Measurements from ENCODE around the gene CTNNA3. TPM values are rescaled to one million over a fixed set of nuclear protein-coding genes. Genes with fewer than 3 reads are reported as not detected.
A peak's percentile ranks its signal among the peaks of the same experiment; 100 is the strongest.

CTNNA3 gene
- total RNA-seq, 1 experiment from 2014 or later: not detected

GRCh38 chr10:66958466-66958865 is 737.5 kb downstream of the CTNNA3 start:
- no peak for DNase-seq
- H3K4me1 ChIP-seq (ENCODE audit: low read length): peaks cover 17% of the 10 kb centered on the region
- no peak overlapping the region for H3K4me2 ChIP-seq (ENCODE audit: low read depth, low read length, poor library complexity, severe bottlenecking)
- H3K4me3 ChIP-seq (ENCODE audit: low read length): no peak overlapping the region
- no peak overlapping the region for H3K27ac ChIP-seq (ENCODE audit: low read length)
- H3K79me2 ChIP-seq (ENCODE audit: low read length): no peaks in the 10 kb centered on the region
- 0 out of 2 replicates have a peak overlapping the region, but pooled peaks have one; percentile 41 for H2AFZ ChIP-seq (ENCODE audit: low read length)
- no peaks in the 10 kb centered on the region for H3K27me3 ChIP-seq (ENCODE audit: low read length)
- no peak overlapping the region for H3K9ac ChIP-seq (ENCODE audit: low read length)
- no peaks in the 10 kb centered on the region for H4K20me1 ChIP-seq (ENCODE audit: insufficient read depth, low read depth, low read length)
- no peaks in the 10 kb centered on the region for H3K9me3 ChIP-seq (ENCODE audit: low read length)
- H3K36me3 ChIP-seq (ENCODE audit: insufficient read depth, low read length): no peaks in the 10 kb centered on the region
- H3K9me2 ChIP-seq (replicated peaks; ENCODE audit: insufficient read depth, low read length): no peaks in the 10 kb centered on the region

GRCh38 chr10:66951896-66952295 is 744.1 kb downstream of the CTNNA3 start:
- H3K79me2 ChIP-seq (ENCODE audit: low read length): no peaks in the 10 kb centered on the region
- H3K27ac ChIP-seq (ENCODE audit: low read length): no peak overlapping the region
- peaks cover 12% of the 10 kb centered on the region for H3K4me1 ChIP-seq (ENCODE audit: low read length)
- no peaks in the 10 kb centered on the region for H4K20me1 ChIP-seq (ENCODE audit: insufficient read depth, low read depth, low read length)
- H2AFZ ChIP-seq (ENCODE audit: low read length): no peak overlapping the region
- H3K36me3 ChIP-seq (ENCODE audit: insufficient read depth, low read length): no peaks in the 10 kb centered on the region
- no peak overlapping the region for H3K4me3 ChIP-seq (ENCODE audit: low read length)
- H3K27me3 ChIP-seq (ENCODE audit: low read length): no peaks in the 10 kb centered on the region
- DNase-seq: no peak
- no peak overlapping the region for H3K4me2 ChIP-seq (ENCODE audit: low read depth, low read length, poor library complexity, severe bottlenecking)
- no peaks in the 10 kb centered on the region for H3K9me2 ChIP-seq (replicated peaks; ENCODE audit: insufficient read depth, low read length)
- H3K9ac ChIP-seq (ENCODE audit: low read length): no peak overlapping the region
- no peaks in the 10 kb centered on the region for H3K9me3 ChIP-seq (ENCODE audit: low read length)

DNA sequence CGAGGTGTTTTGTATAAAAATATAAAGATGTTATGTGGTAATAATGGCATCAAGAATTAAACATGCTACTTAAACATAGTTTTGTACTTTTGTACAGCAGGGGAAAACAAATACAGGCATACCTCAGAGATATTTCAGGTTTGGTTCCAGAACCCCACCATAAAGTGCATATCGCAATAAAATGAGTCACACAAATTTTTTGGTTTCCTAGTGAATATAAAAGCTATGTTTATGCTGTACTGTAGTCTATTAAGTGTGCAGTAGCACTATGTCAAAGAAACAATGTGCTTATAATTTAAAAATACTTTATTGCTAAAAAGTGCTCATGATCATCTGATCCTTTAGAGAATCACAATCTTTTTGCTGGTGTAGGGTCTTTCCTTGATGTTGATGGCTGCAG is 752.4 kb downstream of the CTNNA3 start:
- no peak overlapping the region for H3K4me3 ChIP-seq (ENCODE audit: low read length)
- no peak for DNase-seq
- no peaks in the 10 kb centered on the region for H3K36me3 ChIP-seq (ENCODE audit: insufficient read depth, low read length)
- H4K20me1 ChIP-seq (ENCODE audit: insufficient read depth, low read depth, low read length): no peaks in the 10 kb centered on the region
- no peak overlapping the region for H2AFZ ChIP-seq (ENCODE audit: low read length)
- no peak overlapping the region for H3K4me2 ChIP-seq (ENCODE audit: low read depth, low read length, poor library complexity, severe bottlenecking)
- H3K9me2 ChIP-seq (replicated peaks; ENCODE audit: insufficient read depth, low read length): no peaks in the 10 kb centered on the region
- H3K27me3 ChIP-seq (ENCODE audit: low read length): no peaks in the 10 kb centered on the region
- no peaks in the 10 kb centered on the region for H3K9me3 ChIP-seq (ENCODE audit: low read length)
- H3K79me2 ChIP-seq (ENCODE audit: low read length): no peaks in the 10 kb centered on the region
- no peak overlapping the region for H3K27ac ChIP-seq (ENCODE audit: low read length)
- no peak overlapping the region for H3K9ac ChIP-seq (ENCODE audit: low read length)
- peaks cover 24% of the 10 kb centered on the region for H3K4me1 ChIP-seq (ENCODE audit: low read length)

DNA sequence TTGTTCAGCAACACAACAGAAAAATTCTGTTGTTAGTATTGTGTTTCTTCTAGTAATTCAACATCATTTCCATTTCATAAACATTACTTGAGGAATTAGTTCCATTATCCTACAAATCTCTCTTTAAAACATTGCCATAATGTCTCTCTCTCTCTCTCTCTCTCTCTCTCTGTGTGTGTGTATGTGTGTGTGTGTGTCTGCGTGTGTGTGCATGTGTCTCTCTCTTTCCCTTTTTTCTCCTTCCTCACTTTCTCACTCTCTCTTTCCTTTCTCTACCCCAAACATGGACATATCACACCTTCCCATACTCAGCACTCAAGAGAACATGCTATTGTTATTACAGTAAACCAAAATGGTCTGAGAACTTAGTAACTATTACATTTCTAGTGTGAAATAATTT is 753.6 kb downstream of the CTNNA3 start:
- no peaks in the 10 kb centered on the region for H3K36me3 ChIP-seq (ENCODE audit: insufficient read depth, low read length)
- H3K9me3 ChIP-seq (ENCODE audit: low read length): no peaks in the 10 kb centered on the region
- no peak overlapping the region for H3K27ac ChIP-seq (ENCODE audit: low read length)
- no peaks in the 10 kb centered on the region for H3K79me2 ChIP-seq (ENCODE audit: low read length)
- H3K4me2 ChIP-seq (ENCODE audit: low read depth, low read length, poor library complexity, severe bottlenecking): no peak overlapping the region
- no peaks in the 10 kb centered on the region for H3K27me3 ChIP-seq (ENCODE audit: low read length)
- no peaks in the 10 kb centered on the region for H4K20me1 ChIP-seq (ENCODE audit: insufficient read depth, low read depth, low read length)
- H3K9me2 ChIP-seq (replicated peaks; ENCODE audit: insufficient read depth, low read length): no peaks in the 10 kb centered on the region
- no peak overlapping the region for H2AFZ ChIP-seq (ENCODE audit: low read length)
- H3K4me3 ChIP-seq (ENCODE audit: low read length): no peak overlapping the region
- DNase-seq: no peak
- no peak overlapping the region for H3K9ac ChIP-seq (ENCODE audit: low read length)
- peaks cover 24% of the 10 kb centered on the region for H3K4me1 ChIP-seq (ENCODE audit: low read length)

- Histone ChIP-seq H3K9ac (ENCODE audit: low read length) (no peak overlapping the region), H2AFZ (ENCODE audit: low read length) (no peak overlapping the region), H3K4me1 (ENCODE audit: low read length) (peaks cover 24% of the 10 kb centered on the region), H3K79me2 (ENCODE audit: low read length) (no peaks in the 10 kb centered on the region), H3K9me2 (replicated peaks; ENCODE audit: insufficient read depth, low read length) (no peaks in the 10 kb centered on the region), H3K9me3 (ENCODE audit: low read length) (no peaks in the 10 kb centered on the region), H3K4me3 (ENCODE audit: low read length) (no peak overlapping the region), H4K20me1 (ENCODE audit: insufficient read depth, low read depth, low read length) (no peaks in the 10 kb centered on the region), H3K27ac (ENCODE audit: low read length) (peak overlapping the region; percentile 68; the same call in 1 of the 2 replicates), H3K27me3 (ENCODE audit: low read length) (no peaks in the 10 kb centered on the region), H3K4me2 (ENCODE audit: low read depth, low read length, poor library complexity, severe bottlenecking) (peak overlapping the region; percentile 48), H3K36me3 (ENCODE audit: insufficient read depth, low read length) (no peaks in the 10 kb centered on the region)
- DNase-seq: peak; percentile 49
Observed at GRCh38 chr10:66941491-66941890, 754.5 kb downstream of the CTNNA3 start.

- Histone ChIP-seq H3K4me3 (ENCODE audit: low read length) (no peak overlapping the region), H3K9me3 (ENCODE audit: low read length) (no peaks in the 10 kb centered on the region), H3K27ac (ENCODE audit: low read length) (peak overlapping the region; percentile 68), H4K20me1 (ENCODE audit: insufficient read depth, low read depth, low read length) (no peaks in the 10 kb centered on the region), H3K4me2 (ENCODE audit: low read depth, low read length, poor library complexity, severe bottlenecking) (peak overlapping the region; percentile 48), H3K9ac (ENCODE audit: low read length) (no peak overlapping the region), H2AFZ (ENCODE audit: low read length) (peak overlapping the region; percentile 55; the same call in 1 of the 2 replicates), H3K36me3 (ENCODE audit: insufficient read depth, low read length) (no peaks in the 10 kb centered on the region), H3K9me2 (replicated peaks; ENCODE audit: insufficient read depth, low read length) (no peaks in the 10 kb centered on the region), H3K79me2 (ENCODE audit: low read length) (no peaks in the 10 kb centered on the region), H3K27me3 (ENCODE audit: low read length) (no peaks in the 10 kb centered on the region), H3K4me1 (ENCODE audit: low read length) (peaks cover 24% of the 10 kb centered on the region)
- no peak for DNase-seq
Observed at GRCh38 chr10:66940965-66941364, 755.0 kb downstream of the CTNNA3 start.

DNA sequence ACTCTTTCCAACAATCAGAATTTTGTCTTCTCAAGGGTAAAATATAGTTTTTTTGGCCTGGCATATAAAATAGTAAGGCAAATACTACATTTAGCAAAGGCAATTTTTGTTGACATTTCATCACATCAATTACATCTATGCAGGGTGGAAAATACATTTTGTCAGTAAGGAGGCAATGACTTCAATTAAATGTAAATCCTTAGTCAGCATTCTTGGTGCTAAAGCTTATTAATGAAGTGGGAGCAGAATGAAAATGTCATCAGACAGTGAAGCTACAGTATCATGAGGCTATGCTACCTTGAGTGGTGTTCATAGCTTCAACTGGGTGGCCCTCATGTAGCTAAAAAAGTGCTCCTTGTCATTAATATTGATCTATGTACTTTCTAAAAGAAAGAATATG is 761.3 kb downstream of the CTNNA3 start:
- H3K4me3 ChIP-seq (ENCODE audit: low read length): no peak overlapping the region
- H3K4me1 ChIP-seq (ENCODE audit: low read length): peaks cover 6% of the 10 kb centered on the region
- no peak for DNase-seq
- H3K27ac ChIP-seq (ENCODE audit: low read length): no peak overlapping the region
- H4K20me1 ChIP-seq (ENCODE audit: insufficient read depth, low read depth, low read length): no peaks in the 10 kb centered on the region
- no peak overlapping the region for H3K4me2 ChIP-seq (ENCODE audit: low read depth, low read length, poor library complexity, severe bottlenecking)
- no peak overlapping the region for H2AFZ ChIP-seq (ENCODE audit: low read length)
- H3K9ac ChIP-seq (ENCODE audit: low read length): no peak overlapping the region
- H3K9me3 ChIP-seq (ENCODE audit: low read length): no peaks in the 10 kb centered on the region
- no peaks in the 10 kb centered on the region for H3K9me2 ChIP-seq (replicated peaks; ENCODE audit: insufficient read depth, low read length)
- H3K36me3 ChIP-seq (ENCODE audit: insufficient read depth, low read length): no peaks in the 10 kb centered on the region
- no peaks in the 10 kb centered on the region for H3K79me2 ChIP-seq (ENCODE audit: low read length)
- no peaks in the 10 kb centered on the region for H3K27me3 ChIP-seq (ENCODE audit: low read length)

GRCh38 chr10:66931949-66932343 is 764.0 kb downstream of the CTNNA3 start:
- no peak overlapping the region for H3K27ac ChIP-seq (ENCODE audit: low read length)
- no peaks in the 10 kb centered on the region for H3K9me2 ChIP-seq (replicated peaks; ENCODE audit: insufficient read depth, low read length)
- 0 out of 2 replicates have a peak overlapping the region, but pooled peaks have one; percentile 19 for H2AFZ ChIP-seq (ENCODE audit: low read length)
- DNase-seq: no peak
- H4K20me1 ChIP-seq (ENCODE audit: insufficient read depth, low read depth, low read length): no peaks in the 10 kb centered on the region
- no peaks in the 10 kb centered on the region for H3K36me3 ChIP-seq (ENCODE audit: insufficient read depth, low read length)
- H3K9me3 ChIP-seq (ENCODE audit: low read length): no peaks in the 10 kb centered on the region
- no peaks in the 10 kb centered on the region for H3K27me3 ChIP-seq (ENCODE audit: low read length)
- no peak overlapping the region for H3K4me3 ChIP-seq (ENCODE audit: low read length)
- peaks cover 4% of the 10 kb centered on the region; the same call in 1 of the 2 replicates for H3K4me1 ChIP-seq (ENCODE audit: low read length)
- no peak overlapping the region for H3K4me2 ChIP-seq (ENCODE audit: low read depth, low read length, poor library complexity, severe bottlenecking)
- no peaks in the 10 kb centered on the region for H3K79me2 ChIP-seq (ENCODE audit: low read length)
- H3K9ac ChIP-seq (ENCODE audit: low read length): no peak overlapping the region

Measured in Karpas-422 (cell line).